HG03108 (cell line): ENCODE measurements around the gene LAMC3.

Experiments
- ATAC-seq: cut with Tn5 transposase; IDR thresholded peaks from one replicate; pipeline ENCODE4 v1.9.1; 2021; ENCODE audit warnings: moderate library complexity; ENCODE audit not compliant: unreplicated experiment

Gene LAMC3

DNA sequence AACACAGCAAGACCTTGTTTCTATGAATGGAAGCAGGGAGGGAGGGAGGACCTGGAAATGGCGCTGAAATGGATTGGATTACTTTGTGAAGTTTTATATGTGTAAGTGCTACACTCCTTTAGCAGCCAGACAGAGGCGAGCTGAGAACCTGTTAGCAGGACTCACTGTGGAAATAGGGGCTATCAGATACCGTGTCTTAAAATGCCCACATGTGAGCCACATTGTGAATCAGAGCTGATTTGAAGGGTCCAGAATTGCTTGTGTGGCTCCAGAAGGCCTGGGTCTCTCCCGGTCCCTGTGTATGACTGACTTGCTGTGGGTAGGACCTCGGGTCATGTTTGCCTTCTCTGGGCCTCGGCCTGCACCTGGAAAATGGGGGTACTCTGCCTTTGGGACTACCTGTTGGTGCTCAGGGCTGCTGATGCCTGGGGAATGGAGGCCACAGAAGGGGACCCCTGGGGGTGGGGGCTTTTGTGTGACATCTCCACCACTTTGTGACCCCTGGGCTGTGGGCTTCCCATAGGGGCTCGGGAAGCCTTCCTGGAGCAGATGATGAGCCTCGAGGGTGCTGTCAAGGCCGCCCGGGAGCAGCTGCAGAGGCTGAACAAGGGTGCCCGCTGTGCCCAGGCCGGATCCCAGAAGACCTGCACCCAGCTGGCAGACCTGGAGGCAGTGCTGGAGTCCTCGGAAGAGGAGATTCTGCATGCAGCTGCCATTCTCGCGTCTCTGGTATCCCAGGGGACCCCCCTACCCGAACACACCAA is 63.3 kb downstream of the LAMC3 start:
- no peak for ATAC-seq

DNA sequence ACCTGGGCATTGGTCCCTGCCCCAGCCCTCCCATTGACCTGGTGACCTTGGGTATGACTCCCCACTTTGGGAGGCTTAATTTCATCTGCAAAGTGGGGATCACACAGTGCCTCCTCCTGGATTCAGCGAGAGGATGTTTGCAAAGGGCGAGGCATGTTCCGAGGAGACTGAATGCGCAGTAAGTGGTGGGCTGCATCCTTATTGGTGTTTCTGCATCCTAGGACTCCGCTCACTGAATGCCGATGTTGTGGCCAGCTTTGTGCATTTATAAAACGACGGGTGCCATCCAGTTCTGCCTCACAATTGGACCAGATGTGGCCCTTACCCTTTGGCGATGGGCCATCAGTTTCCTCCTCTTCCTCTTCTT is 63.9 kb downstream of the LAMC3 start:
- ATAC-seq = no peak

DNA sequence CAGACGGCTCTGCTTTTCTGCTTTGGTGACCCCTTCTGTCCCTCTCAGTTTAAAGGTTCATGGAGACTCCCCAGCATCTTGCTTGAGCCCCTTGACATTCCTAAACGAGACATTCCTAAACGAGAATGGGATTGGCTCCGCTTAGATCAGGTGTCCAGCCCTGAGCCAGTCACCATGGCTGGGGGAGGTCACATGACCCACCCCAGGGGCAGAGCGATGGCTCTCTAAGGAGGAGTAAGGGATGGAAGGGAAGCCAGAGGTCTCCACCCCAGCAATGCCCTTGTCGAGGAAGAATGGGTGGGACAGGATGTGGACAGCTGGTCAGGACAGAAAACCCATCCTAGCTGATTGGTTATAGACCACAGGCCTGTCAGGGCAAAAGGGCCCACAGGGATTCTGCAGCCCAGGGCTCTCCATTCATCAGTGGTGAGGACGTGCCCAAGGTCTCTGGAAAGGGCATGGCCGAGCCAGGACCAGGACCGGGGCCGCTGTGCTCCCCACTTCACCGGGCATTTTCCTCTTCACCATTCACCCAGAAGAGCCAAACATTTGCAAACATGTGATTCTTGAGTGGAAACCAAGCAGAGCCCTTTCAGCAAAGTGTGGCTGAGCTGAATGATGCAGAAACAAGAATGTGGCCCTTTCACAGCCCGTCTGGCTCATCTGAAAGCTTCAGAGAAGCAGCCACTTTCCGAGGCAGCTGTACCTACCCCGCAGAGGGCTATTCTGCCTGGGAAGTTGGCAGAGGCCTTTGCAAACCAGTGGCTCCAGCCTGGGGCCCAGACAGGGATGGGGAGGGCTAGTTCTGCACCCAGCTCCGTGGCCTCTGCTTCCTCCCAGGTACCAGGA is 67.6 kb downstream of the LAMC3 start:
- no peak for ATAC-seq

DNA sequence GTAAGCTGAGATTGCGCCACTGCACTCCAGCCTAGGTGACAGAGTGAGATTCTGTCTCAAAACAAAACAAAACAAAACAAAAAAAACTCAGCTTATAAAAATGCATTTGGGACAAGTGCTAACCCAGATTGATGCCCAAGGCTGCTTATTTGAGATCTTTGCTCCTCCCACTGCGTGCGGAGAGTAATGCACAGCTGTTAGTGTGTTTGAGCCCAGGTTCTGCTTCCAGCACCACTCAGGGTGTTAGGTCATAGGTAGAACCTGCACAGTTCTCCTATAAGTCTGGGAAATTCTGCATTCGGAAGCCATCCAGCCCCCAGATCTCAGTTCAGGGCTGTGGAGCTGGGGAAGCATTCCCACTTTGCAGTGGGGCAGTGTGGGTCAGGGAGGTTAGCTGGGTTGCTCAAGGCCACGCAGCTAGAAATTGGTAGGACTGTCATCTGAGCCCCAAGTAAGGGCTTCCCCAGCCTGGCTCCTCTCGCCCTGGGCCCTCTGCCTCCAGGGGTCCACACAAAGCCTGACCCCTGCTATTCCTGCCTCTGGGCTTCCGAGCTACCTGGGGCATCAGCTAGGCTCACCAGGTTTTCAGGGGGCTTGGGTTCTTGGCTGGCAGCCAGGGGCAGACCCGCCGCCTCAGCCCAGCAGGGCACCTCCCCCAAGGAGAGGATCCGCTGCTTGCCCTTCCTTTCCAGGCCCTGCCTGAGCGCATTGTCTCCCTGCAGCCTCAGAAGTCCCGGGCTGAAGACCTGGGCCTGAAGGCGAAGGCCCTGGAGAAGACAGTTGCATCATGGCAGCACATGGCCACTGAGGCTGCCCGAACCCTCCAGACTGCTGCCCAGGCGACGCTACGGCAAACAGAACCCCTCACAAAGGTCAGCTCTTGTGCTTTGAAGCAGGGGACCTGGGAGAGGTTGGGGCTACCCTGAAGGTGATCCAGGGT is 69.7 kb downstream of the LAMC3 start:
- no peak for ATAC-seq

DNA sequence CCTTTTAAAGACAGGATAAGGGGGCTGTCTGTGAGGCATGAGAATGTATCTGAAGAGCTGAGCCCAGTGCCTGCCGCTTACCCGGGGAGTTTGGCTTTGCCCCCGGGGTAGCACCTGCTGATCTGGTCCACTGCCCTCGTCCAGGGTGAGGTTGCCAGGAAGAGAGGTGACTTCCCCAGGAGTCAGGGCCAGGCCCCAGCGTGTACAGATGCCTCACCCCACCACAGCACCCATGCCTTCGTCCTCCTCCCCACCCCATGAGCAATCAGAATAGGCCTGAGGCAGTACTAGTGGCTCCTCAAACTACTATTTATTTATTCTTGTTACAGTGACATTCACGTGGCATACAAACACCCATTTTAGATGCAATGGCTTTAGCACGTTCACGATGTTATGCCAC is 71.6 kb downstream of the LAMC3 start:
- no peak for ATAC-seq

DNA sequence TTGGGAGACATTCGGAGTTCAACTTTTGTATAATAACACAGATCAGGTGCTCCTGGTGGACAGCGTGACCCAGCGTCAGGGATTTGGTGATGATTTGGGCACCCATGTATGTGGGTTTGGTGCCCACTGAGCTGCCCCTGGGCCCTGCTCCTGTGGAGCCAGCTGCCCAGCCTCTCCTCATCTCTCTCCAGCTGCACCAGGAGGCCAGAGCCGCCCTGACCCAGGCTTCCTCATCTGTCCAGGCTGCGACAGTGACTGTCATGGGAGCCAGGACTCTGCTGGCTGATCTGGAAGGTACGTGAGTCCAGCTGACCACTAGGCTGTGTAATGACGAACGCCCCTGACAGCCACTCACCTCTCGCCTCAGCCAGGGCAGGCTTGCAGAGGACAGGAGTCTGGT is 72.9 kb downstream of the LAMC3 start:
- ATAC-seq = no peak

DNA sequence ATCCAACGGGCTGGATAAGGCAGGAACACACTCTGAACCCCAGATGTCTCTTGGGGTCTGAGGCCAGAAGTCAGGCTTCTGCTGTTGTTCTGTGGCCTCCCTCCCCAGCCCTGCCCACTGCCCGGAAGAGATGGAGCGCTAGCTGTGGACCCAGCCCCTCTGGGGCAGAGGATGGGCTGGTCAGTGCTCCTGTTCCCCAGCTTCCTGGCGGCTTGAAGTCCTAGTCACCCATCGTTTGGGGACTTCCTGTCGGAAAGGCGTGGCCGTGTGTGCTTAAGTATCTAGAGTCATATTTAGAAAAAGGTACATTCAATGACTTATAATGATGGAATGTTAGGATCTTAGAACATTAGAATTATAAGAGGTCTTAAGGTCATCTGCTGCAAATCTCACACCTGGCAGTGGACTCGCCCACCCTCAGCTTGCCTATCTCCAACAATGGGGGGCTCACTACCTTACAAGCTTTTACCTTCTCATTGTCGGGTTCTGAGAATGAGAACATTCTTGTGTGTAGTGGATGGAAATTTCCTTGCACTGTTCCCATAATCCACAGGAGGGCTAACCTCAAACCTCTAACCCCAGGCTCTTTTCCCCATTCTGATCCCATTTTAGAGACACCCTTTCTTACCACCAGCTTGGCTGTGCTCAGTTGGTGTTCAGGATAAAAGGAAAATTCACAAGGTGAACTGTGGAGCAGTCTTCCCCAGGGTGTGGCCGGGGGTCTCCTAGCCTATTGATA is 74.0 kb downstream of the LAMC3 start:
- ATAC-seq = no peak

DNA sequence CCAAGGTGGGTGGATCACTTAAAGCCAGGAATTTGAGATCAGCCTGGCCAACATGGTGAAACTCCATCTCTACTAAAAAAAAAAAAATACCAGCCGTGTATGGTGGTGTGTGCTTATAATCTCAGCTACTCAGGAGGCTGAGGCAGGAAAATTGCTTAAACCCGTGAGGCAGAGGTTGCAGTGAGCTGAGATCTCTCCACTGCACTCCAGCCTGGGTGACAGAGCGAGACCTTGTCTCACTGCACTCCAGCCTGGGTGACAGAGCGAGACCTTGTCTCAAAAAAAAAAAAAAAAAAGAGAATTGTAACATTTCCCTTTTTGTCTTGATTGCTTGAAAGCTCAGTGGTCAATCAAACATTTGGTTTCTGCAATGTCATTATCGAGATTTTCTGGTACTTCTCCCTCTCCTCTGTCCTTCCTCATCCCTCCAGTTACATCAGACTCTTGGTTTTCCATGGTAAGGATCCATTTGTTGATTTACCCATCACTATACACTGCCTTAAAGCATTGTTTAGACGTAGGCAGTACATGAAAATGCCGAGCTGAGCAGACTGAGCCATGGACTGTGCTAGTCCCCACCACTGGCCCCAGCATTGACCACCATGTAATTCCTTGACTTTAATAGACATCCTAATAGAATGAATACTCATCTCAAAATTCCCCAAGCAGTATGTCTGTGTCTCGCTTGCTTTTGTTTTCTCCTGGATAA is 75.8 kb downstream of the LAMC3 start:
- no peak for ATAC-seq

DNA sequence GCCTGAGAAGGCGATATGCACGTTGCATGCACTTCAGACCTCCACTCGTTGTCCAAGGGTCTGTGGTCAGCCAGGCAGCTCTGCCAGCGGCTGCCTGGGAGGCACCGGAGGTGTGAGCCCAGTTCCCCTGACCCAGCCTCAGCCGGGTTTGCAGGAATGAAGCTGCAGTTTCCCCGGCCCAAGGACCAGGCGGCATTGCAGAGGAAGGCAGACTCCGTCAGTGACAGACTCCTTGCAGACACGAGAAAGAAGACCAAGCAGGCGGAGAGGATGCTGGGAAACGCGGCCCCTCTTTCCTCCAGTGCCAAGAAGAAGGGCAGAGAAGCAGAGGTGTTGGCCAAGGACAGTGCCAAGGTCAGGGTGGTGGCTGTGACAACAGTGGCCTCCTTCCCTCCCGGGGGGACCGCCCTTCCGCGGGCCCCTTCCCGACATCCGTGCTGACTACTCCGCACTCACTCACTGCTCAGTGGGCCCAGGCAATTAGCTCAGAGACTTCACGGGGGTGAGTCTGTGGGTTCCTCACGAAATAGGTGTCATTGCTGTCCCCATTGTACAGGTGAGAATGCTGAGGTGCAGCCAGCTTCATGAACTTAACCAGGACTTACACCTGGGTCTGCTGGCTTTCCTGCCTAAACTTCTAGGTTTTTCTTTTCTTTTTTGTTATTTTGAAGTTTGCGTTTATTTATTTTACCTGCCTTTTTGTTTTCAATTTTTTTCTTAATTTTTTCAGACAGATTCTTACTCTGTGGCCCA is 76.6 kb downstream of the LAMC3 start:
- ATAC-seq = no peak

DNA sequence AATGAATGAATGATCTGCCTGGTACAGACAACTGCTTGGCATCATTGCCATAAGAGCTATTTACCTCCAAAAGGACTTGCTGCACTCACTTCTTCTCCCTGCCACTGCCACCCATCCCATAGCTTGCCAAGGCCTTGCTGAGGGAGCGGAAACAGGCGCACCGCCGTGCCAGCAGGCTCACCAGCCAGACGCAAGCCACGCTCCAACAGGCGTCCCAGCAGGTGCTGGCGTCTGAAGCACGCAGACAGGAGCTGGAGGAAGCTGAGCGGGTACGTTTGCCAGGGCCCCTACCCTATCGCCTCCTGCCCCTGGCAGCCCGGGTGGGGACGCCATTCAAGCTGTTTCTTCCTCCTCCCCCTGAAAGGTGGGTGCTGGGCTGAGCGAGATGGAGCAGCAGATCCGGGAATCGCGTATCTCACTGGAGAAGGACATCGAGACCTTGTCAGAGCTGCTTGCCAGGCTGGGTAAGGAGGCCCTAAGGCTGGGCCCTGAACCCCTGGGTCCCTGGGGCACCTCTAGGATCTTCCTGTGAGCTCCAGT is 78.5 kb downstream of the LAMC3 start:
- ATAC-seq = no peak

DNA sequence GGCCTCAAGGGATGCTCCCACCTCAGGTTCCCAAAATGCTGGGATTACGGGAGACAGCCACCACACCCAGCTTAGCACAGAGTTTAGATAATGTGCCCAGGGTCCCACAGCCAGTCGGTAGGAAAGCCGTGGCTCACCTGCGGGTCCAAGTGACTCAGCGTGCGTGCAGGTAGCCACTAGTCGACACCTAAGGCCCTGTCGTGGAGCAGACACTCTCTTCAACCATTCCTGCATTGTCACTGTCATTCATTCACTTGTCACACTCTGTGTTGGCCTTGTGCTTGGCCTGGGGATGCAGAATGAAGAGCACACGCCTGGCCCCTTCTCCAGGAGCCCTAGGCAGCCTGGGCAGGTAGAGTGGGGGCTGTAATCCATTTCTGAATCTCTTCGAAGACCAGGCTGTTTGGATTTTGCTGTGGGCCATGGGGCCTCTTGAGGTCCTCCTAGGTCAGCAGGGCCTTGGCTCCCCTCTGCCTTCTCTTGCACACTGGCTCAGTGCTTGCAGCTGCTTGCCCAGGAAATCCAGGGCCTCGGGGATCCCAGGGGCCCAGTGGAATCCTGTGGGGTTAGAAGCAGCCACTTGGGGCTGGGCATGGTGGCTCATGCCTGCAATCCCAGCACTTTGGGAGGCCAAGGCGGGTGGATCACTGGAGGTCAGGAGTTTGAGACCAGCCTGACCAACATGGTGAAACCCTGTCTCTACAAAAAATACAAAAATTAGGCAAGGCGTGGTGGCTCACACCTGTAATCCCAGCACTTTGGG is 81.2 kb downstream of the LAMC3 start:
- no peak for ATAC-seq

DNA sequence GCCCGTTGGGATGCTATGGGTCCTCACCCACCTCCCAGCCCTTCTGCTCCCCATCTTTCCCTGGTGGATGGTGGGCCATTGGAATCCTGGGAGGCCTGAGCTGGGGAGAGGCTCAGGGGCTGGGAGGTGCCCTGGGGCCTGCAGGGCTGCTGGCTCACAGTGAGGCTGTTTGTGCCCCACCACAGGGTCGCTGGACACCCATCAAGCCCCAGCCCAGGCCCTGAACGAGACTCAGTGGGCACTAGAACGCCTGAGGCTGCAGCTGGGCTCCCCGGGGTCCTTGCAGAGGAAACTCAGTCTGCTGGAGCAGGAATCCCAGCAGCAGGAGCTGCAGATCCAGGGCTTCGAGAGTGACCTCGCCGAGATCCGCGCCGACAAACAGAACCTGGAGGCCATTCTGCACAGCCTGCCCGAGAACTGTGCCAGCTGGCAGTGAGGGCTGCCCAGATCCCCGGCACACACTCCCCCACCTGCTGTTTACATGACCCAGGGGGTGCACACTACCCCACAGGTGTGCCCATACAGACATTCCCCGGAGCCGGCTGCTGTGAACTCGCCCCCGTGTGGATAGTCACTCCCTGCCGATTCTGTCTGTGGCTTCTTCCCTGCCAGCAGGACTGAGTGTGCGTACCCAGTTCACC is 82.5 kb downstream of the LAMC3 start:
- no peak for ATAC-seq

DNA sequence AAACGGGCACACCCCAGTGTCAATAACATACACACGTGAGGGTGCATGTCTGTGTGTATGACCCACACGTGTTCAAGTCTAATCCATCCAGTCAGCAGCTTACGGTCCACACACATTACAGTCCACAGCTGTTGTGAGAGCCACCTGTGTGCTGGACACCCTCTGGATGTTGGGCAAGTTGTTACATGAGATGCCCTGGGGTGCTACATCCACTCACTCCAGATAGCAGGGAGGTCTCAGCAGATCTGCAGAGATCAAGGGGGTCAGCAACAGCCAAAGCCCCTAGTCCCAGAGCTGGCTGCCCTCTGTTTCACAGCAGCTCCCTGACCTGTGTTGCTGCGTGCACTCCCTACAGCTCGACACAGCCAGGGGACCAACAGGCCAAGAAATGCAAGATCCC is 83.1 kb downstream of the LAMC3 start:
- ATAC-seq = no peak

DNA sequence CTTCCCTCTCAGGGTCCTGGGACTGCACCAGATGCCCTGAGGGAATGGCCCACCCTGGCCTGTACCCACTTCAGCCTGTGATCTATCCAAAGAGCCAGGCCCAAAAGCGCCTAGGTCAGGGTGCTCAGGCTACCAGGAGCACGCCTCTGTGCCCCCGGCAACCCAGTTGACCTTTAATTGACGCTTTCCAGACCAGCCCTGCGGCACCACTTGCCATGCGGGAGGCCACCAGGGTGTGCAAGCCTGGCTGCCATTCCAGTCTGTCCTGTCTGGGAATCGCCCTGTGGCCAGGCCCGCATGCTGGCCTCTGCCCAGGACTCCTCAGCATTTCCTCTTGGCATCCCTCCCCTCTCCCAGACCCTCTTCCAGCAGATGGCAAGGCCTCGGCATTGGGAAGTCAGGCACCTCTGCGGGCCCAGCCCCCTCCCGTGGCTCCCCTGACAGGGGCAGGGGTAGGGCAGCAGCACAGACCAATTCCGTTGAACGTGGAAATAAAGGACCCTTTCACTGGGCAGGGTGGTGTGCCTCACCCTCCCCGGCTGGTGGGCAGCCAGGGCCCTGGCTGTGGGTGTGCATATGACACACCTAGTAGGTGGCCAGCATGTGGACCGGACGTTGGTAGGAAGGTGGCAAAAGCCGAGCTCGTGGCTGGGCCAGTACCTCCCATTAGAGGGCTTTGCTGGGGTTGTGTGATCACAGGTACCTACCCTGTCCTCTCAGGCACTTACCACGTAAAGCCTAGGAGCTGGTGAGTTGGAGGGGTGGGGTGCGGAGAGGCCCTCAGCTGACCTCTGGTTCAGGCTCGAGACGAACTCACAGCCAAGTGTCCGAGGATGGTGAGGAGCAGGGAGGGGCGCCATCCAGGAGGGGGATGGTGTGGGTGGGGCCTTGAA is 83.8 kb downstream of the LAMC3 start:
- ATAC-seq = no peak

DNA sequence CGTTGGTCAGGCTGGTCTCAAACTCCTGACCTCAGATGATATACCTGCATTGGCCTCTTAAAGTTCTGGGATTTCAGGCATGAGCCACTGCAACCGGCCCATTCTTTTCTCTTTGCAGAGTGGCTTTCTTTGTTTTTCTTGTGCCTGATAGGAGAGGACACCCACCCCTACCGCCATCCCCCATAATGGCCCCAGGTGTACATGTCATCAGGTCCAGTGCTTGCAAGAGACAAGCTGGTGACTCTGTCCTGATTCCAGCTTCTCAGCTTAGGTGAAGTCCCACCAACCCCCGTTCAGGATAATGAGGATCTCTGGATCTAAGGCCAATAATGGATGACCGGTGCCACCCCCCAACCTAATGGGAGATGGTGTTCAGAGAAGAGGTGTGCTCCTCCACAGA is 85.0 kb downstream of the LAMC3 start:
- ATAC-seq = no peak

DNA sequence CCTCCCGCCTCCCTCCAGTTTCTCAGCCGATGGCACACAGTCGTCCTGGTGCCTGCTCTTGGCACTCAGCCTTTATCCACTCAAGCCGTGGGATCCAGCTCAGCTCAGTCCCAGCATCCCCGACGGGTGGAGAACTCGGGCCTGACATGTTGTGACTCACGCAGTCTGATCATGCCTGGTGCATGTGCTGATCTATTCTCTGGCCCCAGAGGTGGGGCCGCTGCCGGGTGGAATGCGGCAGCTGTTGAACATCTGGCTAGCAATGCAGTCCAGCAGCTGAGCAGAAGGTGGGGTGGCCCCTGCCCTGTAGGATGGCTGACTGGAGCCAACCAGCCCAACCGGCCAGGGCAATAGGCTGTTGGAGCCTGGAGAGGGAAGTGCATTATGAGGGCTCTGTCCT is 85.6 kb downstream of the LAMC3 start:
- ATAC-seq = no peak
